Rectal smooth muscle tissue (tissue), 1 donor: ENCODE measurements around the gene MANF.
"Not testable (repeated sequence)": the region's sequence is repeated elsewhere in the genome, so short reads cannot be mapped to it uniquely, and the experiment has no call there.

ENCODE experiments used
- H3K27ac ChIP-seq: one replicate; pipeline ENCODE4 v1.7.0; 2013; ENCODE audit warnings: low read depth, low read length, inconsistent platforms
- H3K27me3 ChIP-seq: one replicate; pipeline ENCODE4 v1.7.0; 2013; ENCODE audit warnings: low read length; ENCODE audit not compliant: control insufficient read depth, insufficient read depth
- H3K36me3 ChIP-seq: one replicate; pipeline ENCODE4 v1.7.0; 2013; ENCODE audit warnings: low read length; ENCODE audit not compliant: control insufficient read depth, insufficient read depth
- H3K4me1 ChIP-seq: one replicate; pipeline ENCODE4 v1.7.0; 2013; ENCODE audit warnings: low read length; ENCODE audit not compliant: control insufficient read depth, insufficient read depth
- H3K4me3 ChIP-seq: one replicate; pipeline ENCODE4 v1.7.0; 2013; ENCODE audit warnings: low read length
- H3K9ac ChIP-seq: one replicate; pipeline ENCODE4 v1.7.0; 2013; ENCODE audit warnings: low read length

Gene MANF

GRCh38 chr3:51386159-51386851 lies 1.2 kb downstream of the MANF start:
- Histone ChIP-seq H3K27ac (peak overlapping the region; percentile 77), H3K4me1 (peaks cover 17% of the 10 kb centered on the region)

GRCh38 chr3:51386852-51387229 lies 1.8 kb downstream of the MANF start:
- H3K9ac ChIP-seq = no peak overlapping the region
- no peaks in the 10 kb centered on the region for H3K27me3 ChIP-seq
- H3K36me3 ChIP-seq = no peaks in the 10 kb centered on the region
- no peak overlapping the region for H3K27ac ChIP-seq
- H3K4me1 ChIP-seq = peaks cover 17% of the 10 kb centered on the region
- no peak overlapping the region for H3K4me3 ChIP-seq

More at GRCh38 chr3:51386159-51386851, 1.2 kb downstream of the MANF start:
- Histone ChIP-seq H3K9ac (peak overlapping the region; percentile 2), H3K36me3 (no peaks in the 10 kb centered on the region), H3K4me3 (peak overlapping the region; percentile 75), H3K27me3 (no peaks in the 10 kb centered on the region)

GRCh38 chr3:51387281-51387680 lies 2.2 kb downstream of the MANF start:
- H3K27ac ChIP-seq, H3K9ac ChIP-seq, H3K4me3 ChIP-seq, H3K27me3 ChIP-seq, H3K36me3 ChIP-seq: not testable (repeated sequence)
- peaks cover 18% of the 10 kb centered on the region for H3K4me1 ChIP-seq

DNA sequence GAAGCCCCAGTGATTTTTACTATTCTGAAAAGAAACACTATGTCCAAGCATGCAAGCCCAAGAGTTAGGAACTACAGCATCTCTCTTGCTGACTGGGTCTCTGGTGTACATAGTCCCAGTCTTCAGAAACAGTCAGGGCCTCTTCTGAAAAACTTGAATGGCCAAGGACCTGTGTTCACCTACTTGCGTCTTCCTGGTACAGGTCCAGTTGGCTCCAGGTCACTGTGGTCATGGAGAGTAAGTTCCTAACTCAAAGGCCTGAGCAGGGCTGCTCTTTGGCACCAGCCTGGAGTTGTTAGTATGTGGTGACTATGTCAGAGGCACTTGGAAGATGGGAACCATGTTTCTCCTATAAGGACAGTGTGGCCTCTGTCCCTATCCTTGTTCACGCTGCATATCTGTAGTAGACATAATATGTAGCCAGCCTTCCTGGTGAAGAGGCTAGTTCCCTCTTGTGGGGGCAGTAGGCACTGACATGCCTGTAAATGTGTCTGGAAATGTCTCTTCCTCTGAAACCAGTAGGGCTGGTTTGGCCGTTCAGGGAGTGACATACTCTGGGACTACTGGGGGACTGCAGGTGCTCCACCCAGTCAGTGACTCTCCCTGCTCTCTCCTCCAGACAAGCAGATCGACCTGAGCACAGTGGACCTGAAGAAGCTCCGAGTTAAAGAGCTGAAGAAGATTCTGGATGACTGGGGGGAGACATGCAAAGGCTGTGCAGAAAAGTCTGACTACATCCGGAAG lies 3.4 kb downstream of the MANF start:
- Histone ChIP-seq H3K27me3 (no peaks in the 10 kb centered on the region), H3K27ac (no peak overlapping the region), H3K4me1 (peaks cover 28% of the 10 kb centered on the region), H3K9ac (no peak overlapping the region), H3K36me3 (peaks cover 7% of the 10 kb centered on the region), H3K4me3 (no peak overlapping the region)

DNA sequence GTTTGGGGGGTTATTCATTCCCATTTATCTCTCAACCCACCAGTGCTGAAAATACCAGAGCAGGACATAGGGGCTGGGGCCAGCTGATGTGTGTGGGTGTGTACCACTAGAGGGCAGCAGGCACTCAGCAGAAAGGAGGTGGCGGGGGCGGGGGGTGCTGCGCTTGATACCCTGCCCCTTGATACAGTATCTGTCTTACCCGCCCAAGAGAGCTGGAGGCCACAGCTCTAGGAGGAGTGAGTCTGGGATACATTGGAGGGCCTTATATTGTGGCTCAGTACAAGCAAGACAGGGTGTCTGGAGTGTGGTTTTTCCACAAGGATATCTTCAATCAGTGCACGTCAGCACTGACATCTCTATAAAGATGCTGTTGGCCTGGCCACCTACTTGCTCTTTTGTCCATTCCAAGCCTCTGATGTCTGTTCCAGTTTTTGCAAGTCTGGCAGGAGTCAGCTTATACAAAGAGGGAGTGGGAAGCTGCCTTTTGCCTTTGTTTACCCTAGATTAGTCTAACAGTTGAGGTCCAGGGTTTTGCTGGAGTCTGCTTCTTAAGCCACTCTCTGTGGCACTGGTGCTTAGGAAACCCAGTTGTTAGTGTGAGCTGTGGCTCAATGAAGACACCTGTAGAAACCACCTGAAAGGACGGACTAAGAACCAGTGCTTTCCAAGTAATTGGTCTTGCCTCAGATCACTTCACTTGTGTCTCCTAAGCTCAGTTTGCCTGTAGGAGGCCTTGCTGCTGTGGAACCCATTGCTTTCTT lies 4.5 kb downstream of the MANF start:
- no peak overlapping the region for H3K27ac ChIP-seq
- H3K36me3 ChIP-seq = peaks cover 11% of the 10 kb centered on the region
- peaks cover 28% of the 10 kb centered on the region for H3K4me1 ChIP-seq
- H3K9ac ChIP-seq = no peak overlapping the region
- H3K4me3 ChIP-seq = no peak overlapping the region
- no peaks in the 10 kb centered on the region for H3K27me3 ChIP-seq

GRCh38 chr3:51390246-51391074 lies 5.4 kb downstream of the MANF start:
- H3K27me3 ChIP-seq = no peaks in the 10 kb centered on the region
- H3K9ac ChIP-seq = peak overlapping the region; percentile 29
- peaks cover 17% of the 10 kb centered on the region for H3K36me3 ChIP-seq
- H3K4me1 ChIP-seq = peaks cover 28% of the 10 kb centered on the region
- H3K4me3 ChIP-seq = peak overlapping the region; percentile 56
- H3K27ac ChIP-seq = peak overlapping the region; percentile 56

DNA sequence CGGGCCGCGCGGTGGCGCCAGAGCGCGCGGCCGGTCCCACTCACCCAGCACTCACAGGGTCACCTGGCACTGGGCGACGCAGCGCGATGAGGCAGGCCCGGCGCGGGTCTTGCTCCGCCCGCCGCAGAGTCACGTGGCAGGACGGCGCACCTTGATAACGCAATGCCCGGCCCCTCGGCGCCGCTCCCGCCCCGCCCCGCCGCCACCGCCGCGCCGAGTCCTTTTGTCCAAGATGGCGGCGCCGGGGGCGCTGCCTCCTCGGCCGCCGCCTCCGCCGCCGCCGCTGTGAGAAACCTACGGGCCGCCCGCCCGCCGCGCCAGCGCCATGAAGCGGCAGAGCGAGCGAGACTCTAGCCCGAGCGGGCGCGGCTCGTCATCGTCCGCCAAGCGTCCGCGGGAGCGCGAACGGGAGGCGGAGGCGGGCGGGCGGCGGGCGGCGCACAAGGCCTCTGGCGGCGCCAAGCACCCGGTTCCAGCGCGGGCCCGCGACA lies 6.0 kb downstream of the MANF start, which contains the start of gene RBM15B:
Gene RBM15B, plus strand, starts transcription at position 211 of the 491 bp plus-strand sequence. Its CDS starts 115 bp downstream, at position 326.
- Histone ChIP-seq H3K4me1 (peaks cover 22% of the 10 kb centered on the region), H3K9ac (peak within 1 kb of the TSS; percentile 29), H3K36me3 (peaks cover 23% of the 10 kb centered on the region), H3K4me3 (peak within 1 kb of the TSS; percentile 80), H3K27me3 (no peaks in the 10 kb centered on the region), H3K27ac (peak within 1 kb of the TSS; percentile 88)

DNA sequence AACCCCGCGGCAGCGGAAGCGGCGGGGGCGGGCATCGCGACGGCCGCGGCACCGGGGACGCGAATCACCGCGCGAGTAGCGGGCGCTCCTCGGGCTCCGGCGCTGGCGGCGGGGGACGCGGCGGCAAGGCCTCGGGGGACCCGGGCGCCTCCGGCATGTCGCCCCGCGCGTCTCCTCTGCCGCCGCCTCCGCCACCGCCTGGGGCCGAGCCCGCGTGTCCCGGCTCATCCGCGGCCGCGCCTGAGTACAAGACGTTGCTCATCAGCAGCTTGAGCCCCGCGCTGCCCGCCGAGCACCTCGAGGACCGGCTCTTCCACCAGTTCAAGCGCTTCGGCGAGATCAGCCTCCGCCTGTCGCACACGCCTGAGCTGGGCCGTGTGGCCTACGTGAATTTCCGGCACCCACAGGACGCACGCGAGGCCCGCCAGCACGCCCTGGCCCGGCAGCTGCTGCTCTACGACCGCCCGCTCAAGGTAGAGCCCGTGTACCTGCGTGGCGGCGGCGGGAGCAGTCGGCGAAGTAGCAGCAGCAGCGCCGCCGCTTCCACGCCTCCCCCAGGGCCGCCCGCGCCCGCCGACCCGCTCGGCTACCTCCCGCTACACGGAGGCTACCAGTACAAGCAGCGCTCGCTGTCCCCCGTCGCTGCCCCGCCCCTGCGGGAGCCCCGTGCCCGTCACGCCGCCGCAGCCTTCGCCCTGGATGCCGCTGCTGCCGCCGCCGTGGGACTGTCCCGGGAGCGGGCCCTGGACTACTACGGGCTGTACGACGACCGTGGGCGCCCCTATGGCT lies 6.7 kb downstream of the MANF start:
- H3K36me3 ChIP-seq = peaks cover 24% of the 10 kb centered on the region
- H3K27me3 ChIP-seq = no peaks in the 10 kb centered on the region
- H3K4me3 ChIP-seq = peak overlapping the region; percentile 80
- no peak overlapping the region for H3K9ac ChIP-seq
- H3K27ac ChIP-seq = peak overlapping the region; percentile 88
- peaks cover 20% of the 10 kb centered on the region for H3K4me1 ChIP-seq

DNA sequence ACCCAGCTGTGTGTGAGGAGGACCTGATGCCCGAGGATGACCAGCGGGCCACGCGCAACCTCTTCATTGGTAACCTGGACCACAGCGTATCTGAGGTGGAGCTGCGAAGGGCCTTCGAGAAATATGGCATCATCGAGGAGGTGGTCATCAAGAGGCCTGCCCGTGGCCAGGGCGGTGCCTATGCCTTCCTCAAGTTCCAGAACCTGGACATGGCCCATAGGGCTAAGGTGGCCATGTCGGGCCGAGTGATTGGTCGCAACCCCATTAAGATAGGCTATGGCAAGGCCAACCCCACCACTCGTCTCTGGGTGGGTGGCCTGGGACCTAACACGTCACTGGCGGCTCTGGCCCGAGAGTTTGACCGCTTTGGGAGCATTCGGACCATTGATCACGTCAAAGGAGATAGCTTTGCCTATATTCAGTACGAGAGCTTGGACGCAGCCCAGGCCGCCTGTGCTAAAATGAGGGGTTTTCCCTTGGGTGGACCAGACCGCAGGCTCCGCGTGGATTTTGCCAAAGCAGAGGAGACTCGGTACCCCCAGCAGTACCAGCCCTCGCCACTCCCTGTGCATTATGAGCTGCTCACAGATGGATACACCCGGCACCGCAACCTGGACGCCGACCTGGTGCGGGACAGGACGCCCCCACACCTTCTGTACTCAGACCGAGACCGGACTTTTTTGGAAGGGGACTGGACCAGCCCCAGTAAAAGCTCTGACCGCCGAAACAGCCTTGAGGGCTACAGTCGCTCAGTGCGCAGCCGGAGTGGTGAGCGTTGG lies 7.5 kb downstream of the MANF start:
- no peak overlapping the region for H3K9ac ChIP-seq
- no peaks in the 10 kb centered on the region for H3K27me3 ChIP-seq
- H3K27ac ChIP-seq = no peak overlapping the region
- H3K4me1 ChIP-seq = peaks cover 20% of the 10 kb centered on the region
- H3K4me3 ChIP-seq = peak overlapping the region; percentile 80
- H3K36me3 ChIP-seq = peaks cover 28% of the 10 kb centered on the region

DNA sequence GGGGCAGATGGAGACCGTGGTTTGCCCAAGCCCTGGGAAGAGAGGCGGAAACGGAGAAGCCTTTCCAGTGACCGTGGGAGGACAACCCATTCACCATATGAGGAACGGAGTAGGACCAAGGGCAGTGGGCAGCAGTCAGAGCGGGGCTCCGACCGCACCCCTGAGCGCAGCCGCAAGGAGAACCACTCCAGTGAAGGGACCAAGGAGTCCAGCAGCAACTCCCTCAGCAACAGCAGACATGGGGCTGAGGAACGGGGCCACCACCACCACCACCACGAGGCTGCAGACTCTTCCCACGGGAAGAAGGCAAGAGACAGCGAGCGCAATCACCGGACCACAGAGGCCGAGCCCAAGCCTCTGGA lies 8.0 kb downstream of the MANF start:
- no peak overlapping the region for H3K9ac ChIP-seq
- H3K36me3 ChIP-seq = peaks cover 29% of the 10 kb centered on the region
- H3K4me3 ChIP-seq = no peak overlapping the region
- peaks cover 20% of the 10 kb centered on the region for H3K4me1 ChIP-seq
- H3K27me3 ChIP-seq = no peaks in the 10 kb centered on the region
- no peak overlapping the region for H3K27ac ChIP-seq

DNA sequence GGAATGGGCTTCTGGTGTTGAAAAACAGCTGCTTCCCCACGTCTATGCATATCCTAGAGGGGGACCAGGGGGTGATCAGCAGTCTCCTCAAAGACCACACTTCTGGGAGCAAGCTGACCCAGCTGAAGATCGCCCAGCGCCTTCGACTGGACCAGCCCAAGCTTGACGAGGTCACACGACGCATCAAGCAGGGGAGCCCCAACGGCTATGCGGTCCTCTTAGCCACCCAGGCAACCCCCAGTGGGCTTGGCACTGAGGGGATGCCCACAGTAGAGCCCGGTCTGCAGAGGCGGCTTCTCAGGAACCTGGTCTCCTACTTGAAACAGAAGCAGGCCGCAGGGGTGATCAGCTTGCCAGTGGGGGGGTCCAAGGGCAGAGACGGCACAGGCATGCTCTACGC lies 8.5 kb downstream of the MANF start:
- Histone ChIP-seq H3K4me1 (peaks cover 20% of the 10 kb centered on the region), H3K27ac (no peak overlapping the region), H3K36me3 (peaks cover 31% of the 10 kb centered on the region), H3K27me3 (no peaks in the 10 kb centered on the region), H3K4me3 (no peak overlapping the region), H3K9ac (no peak overlapping the region)
